Smooth muscle cell (in vitro differentiated cells): ENCODE results near the gene USP9Y. TPM values are rescaled to one million over a fixed set of nuclear protein-coding genes. Genes with fewer than 3 reads are reported as not detected.

Experiments used
- DNase-seq: peaks from one replicate; lab custom pipeline; 2025; ENCODE audit not compliant: unreplicated experiment; lab: John Stamatoyannopoulos, UW
- H2AFZ ChIP-seq: fragments of 200-600 bp; sonication (generic); 2 replicates; pipeline ENCODE4 v1.6.0; 2016; ENCODE audit warnings: antibody characterized with exemption, low read depth, mild to moderate bottlenecking
- H3F3A ChIP-seq: fragments of 200-600 bp; sonication (generic); 2 replicates; pipeline ENCODE4 v1.6.0; 2017; ENCODE audit warnings: antibody characterized with exemption, low read depth
- H3K27ac ChIP-seq: fragments of 200-600 bp; sonication (generic); 2 replicates; pipeline ENCODE4 v1.5.1; 2016; ENCODE audit warnings: low read depth, mild to moderate bottlenecking
- H3K27me3 ChIP-seq: fragments of 200-600 bp; sonication (generic); 2 replicates; pipeline ENCODE4 v1.6.1; 2016; ENCODE audit warnings: low read depth, mild to moderate bottlenecking
- H3K36me3 ChIP-seq: fragments of 200-600 bp; sonication (generic); 2 replicates; pipeline ENCODE4 v1.5.1; 2016; ENCODE audit warnings: low read depth
- H3K4me1 ChIP-seq: fragments of 200-600 bp; sonication (generic); 2 replicates; pipeline ENCODE4 v1.5.1; 2016; ENCODE audit warnings: low read depth
- H3K4me2 ChIP-seq: fragments of 200-600 bp; sonication (generic); 2 replicates; pipeline ENCODE4 v1.6.0; 2016; ENCODE audit warnings: mild to moderate bottlenecking
- H3K4me3 ChIP-seq: fragments of 200-600 bp; sonication (generic); 2 replicates; pipeline ENCODE4 v1.5.1; 2016; ENCODE audit warnings: mild to moderate bottlenecking
- H3K79me2 ChIP-seq: fragments of 200-600 bp; sonication (generic); 2 replicates; pipeline ENCODE4 v1.6.0; 2016; ENCODE audit warnings: low read depth, mild to moderate bottlenecking
- H3K9ac ChIP-seq: fragments of 200-600 bp; sonication (generic); 2 replicates; pipeline ENCODE4 v1.6.0; 2016; ENCODE audit warnings: low read depth
- H3K9me3 ChIP-seq: fragments of 200-600 bp; sonication (generic); replicated peaks from 2 replicates; pipeline ENCODE4 v1.5.1; 2016; ENCODE audit warnings: low read depth
- H4K20me1 ChIP-seq: fragments of 200-600 bp; sonication (generic); 2 replicates; pipeline ENCODE4 v1.6.0; 2016; ENCODE audit warnings: low read depth
- WGBS: methylation state at CpG from one replicate; pipeline ENCODE4 v1.1.7; 2016; ENCODE audit warnings: low lambda C conversion rate; 5-methylcytosine and 5-hydroxymethylcytosine counted together
- polyA plus RNA-seq: library from polyadenylated mRNA; unstranded; fragments of >200 nt; fragmentation: Nextera tagmentation; extraction: Ambion mirVana; gene quantifications from 2 replicates; pipeline ENCODE4 v1.2.1, GENCODE V29; 2016
- total RNA-seq: library from RNA; depleted of rRNA; stranded (reverse); fragments of >200 nt; gene quantifications from 2 replicates; pipeline ENCODE4 v1.2.3, GENCODE V29; 2014
- TF ChIP-seq, protein P1 (sequence below): fragments of 200-600 bp; sonication (generic); IDR thresholded peaks from 2 replicates; pipeline ENCODE4 v1.5.1; 2017; ENCODE audit warnings: borderline replicate concordance, mild to moderate bottlenecking, antibody characterized with exemption; ENCODE audit not compliant: insufficient read depth, poor library complexity, severe bottlenecking

Gene USP9Y
- total and polyA plus RNA-seq, 2 experiments from 2014 or later, result not detected

DNA sequence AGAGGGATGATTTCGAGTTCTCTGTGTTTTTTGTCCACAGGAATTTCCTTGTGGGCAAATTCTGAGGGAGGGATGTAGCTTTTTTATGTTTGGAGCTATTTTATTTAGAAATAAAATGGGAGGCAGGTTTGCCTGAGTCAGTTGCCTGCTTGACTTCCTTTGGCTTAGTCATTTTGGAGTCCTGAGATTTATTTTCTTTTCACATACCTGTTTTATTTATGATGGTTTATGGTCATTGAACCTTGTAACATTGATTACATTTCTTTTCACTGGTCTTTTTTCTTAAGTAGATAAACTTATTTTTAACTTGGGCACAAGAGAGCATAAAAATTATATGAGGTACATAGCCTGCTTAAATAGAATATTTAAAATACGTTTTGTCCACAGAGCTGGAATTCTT lies 12.7 kb upstream of the USP9Y start:
- no peaks in the 10 kb centered on the region for H3K79me2 ChIP-seq
- no peak overlapping the region for H3K9ac ChIP-seq
- no peaks in the 10 kb centered on the region for H3K27me3 ChIP-seq
- no peak overlapping the region for H2AFZ ChIP-seq
- H3K27ac ChIP-seq, result no peak overlapping the region
- H4K20me1 ChIP-seq, result no peaks in the 10 kb centered on the region
- no peaks in the 10 kb centered on the region for H3K4me1 ChIP-seq
- H3F3A ChIP-seq, result no peaks in the 10 kb centered on the region
- no CpG with 5 or more reads among the region's 2 CpGs for WGBS
- H3K4me3 ChIP-seq, result no peak overlapping the region
- no peak overlapping the region for H3K4me2 ChIP-seq
- DNase-seq, result no peak
- no peaks in the 10 kb centered on the region for H3K9me3 ChIP-seq
- H3K36me3 ChIP-seq, result no peaks in the 10 kb centered on the region
- TF ChIP-seq, protein P1, sequence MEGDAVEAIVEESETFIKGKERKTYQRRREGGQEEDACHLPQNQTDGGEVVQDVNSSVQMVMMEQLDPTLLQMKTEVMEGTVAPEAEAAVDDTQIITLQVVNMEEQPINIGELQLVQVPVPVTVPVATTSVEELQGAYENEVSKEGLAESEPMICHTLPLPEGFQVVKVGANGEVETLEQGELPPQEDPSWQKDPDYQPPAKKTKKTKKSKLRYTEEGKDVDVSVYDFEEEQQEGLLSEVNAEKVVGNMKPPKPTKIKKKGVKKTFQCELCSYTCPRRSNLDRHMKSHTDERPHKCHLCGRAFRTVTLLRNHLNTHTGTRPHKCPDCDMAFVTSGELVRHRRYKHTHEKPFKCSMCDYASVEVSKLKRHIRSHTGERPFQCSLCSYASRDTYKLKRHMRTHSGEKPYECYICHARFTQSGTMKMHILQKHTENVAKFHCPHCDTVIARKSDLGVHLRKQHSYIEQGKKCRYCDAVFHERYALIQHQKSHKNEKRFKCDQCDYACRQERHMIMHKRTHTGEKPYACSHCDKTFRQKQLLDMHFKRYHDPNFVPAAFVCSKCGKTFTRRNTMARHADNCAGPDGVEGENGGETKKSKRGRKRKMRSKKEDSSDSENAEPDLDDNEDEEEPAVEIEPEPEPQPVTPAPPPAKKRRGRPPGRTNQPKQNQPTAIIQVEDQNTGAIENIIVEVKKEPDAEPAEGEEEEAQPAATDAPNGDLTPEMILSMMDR, result no peak

DNA sequence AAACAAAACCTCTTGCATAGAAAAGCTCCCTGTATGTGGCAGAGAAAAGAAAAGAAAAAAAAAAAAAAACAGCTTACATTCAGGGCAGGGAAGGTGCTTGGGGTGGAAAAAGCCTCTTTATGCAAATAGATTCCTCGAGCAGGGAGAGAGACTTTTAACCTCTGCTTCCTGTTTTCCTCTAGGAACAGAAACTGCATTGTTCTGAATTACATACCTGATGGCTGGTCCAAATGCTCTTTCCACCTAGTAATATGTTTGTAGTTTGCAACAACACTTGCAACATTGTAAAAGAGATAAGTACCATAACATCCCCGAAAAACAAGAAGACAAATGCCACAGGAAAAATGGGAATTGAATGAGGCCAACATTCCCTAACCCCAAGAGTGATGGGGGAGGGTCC lies 944 bp upstream of the USP9Y start:
- WGBS, result no CpG with 5 or more reads among the region's 2 CpGs
- no peak overlapping the region for H3K4me2 ChIP-seq
- H2AFZ ChIP-seq, result no peak overlapping the region
- no peaks in the 10 kb centered on the region for H3K4me1 ChIP-seq
- no peaks in the 10 kb centered on the region for H3K9me3 ChIP-seq
- H3K9ac ChIP-seq, result no peak overlapping the region
- H3F3A ChIP-seq, result no peaks in the 10 kb centered on the region
- no peaks in the 10 kb centered on the region for H3K27me3 ChIP-seq
- no peak overlapping the region for H3K27ac ChIP-seq
- TF ChIP-seq, protein P1, result no peak
- H3K79me2 ChIP-seq, result no peaks in the 10 kb centered on the region
- H4K20me1 ChIP-seq, result no peaks in the 10 kb centered on the region
- DNase-seq, result no peak
- H3K4me3 ChIP-seq, result no peak overlapping the region
- no peaks in the 10 kb centered on the region for H3K36me3 ChIP-seq

DNA sequence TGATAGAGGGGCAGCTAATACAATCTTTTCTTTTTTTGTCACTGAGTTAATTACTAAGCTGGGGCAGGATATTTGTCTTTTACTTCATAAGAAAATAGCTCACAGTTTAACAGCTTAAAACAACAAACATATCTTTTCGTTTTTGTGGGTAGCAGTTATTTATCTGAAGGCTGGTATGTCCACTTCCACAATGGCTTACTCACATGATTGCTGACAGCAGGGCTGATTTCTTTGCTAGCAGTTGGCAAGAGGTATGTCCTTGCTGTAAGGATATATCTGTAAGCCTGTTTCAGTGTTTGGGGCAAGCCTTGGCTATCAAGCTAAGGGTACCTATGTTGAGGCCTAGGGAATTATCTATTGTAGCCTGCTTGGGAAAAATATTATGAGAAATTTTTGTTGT lies 1.1 kb downstream of the USP9Y start:
- no peak overlapping the region for H3K27ac ChIP-seq
- no peak overlapping the region for H2AFZ ChIP-seq
- DNase-seq, result no peak
- H3K4me2 ChIP-seq, result no peak overlapping the region
- no peaks in the 10 kb centered on the region for H3K36me3 ChIP-seq
- H3K9me3 ChIP-seq, result no peaks in the 10 kb centered on the region
- no peaks in the 10 kb centered on the region for H3K79me2 ChIP-seq
- H3F3A ChIP-seq, result no peaks in the 10 kb centered on the region
- H3K9ac ChIP-seq, result no peak overlapping the region
- no peaks in the 10 kb centered on the region for H3K4me1 ChIP-seq
- H4K20me1 ChIP-seq, result no peaks in the 10 kb centered on the region
- H3K27me3 ChIP-seq, result no peaks in the 10 kb centered on the region
- no peak overlapping the region for H3K4me3 ChIP-seq
- WGBS, result no CpG with 5 or more reads among the region's 1 CpG
- TF ChIP-seq, protein P1, result no peak

DNA sequence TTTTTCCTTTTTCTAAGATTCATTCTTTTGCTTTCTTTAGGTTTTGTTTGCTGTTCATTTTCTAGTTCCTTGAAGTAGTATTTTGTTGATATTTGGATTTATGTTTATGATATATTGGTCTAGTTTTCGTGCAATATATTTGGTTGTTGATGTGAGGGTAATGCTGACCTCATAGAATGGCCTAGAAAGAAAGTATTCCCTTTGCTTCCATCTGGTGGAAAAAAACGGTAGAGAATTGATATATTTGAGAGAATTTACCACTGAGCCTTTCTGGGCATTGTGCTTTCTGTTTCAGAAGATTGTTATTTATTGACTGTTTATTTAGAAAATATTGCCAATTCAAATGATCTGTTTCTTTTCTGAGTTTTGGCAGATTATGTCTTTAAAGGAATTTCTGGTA lies 9.4 kb downstream of the USP9Y start:
- Histone ChIP-seq H4K20me1 (no peaks in the 10 kb centered on the region), H3K4me3 (no peak overlapping the region), H3K36me3 (no peaks in the 10 kb centered on the region), H3K27ac (no peak overlapping the region), H3K4me1 (no peaks in the 10 kb centered on the region), H3K9me3 (no peaks in the 10 kb centered on the region), H3K9ac (no peak overlapping the region), H3F3A (no peaks in the 10 kb centered on the region), H3K4me2 (no peak overlapping the region), H3K27me3 (no peaks in the 10 kb centered on the region), H3K79me2 (no peaks in the 10 kb centered on the region), H2AFZ (no peak overlapping the region)
- WGBS, result no CpG with 5 or more reads among the region's 2 CpGs
- DNase-seq, result no peak
- TF ChIP-seq, protein P1, result no peak
